Stimulated activated CD4-positive, alpha-beta T cell treated with anti-CD3 and anti-CD28 coated beads, Interleukin-15, amount 100 ng/mL, for 48 hours (primary cell): ENCODE measurements around the gene PTPRE.
"Not testable (repeated sequence)": the region's sequence is repeated elsewhere in the genome, so short reads cannot be mapped to it uniquely, and the experiment has no call there.

Experiments used
- DNase-seq, 2 donors: peaks; one replicate each; pipeline ENCODE4 v3.0.0-alpha.2; 2020; ENCODE audit warnings: low read depth in 2 of 2

The PTPRE gene

GRCh38 chr10:128072941-128073645 lies 166.2 kb downstream of the PTPRE start:
- no peak for DNase-seq

- no peak for DNase-seq
Measured at GRCh38 chr10:128073890-128074289, 167.0 kb downstream of the PTPRE start.

- DNase-seq = no peak
Measured at GRCh38 chr10:128074589-128074988, 167.7 kb downstream of the PTPRE start.

GRCh38 chr10:128077155-128077875 lies 170.4 kb downstream of the PTPRE start:
- no peak for DNase-seq

GRCh38 chr10:128078136-128078969 lies 171.4 kb downstream of the PTPRE start:
- DNase-seq = no peak

- no peak for DNase-seq
Measured at GRCh38 chr10:128080231-128080630, 173.3 kb downstream of the PTPRE start.

GRCh38 chr10:128080641-128081040 lies 173.7 kb downstream of the PTPRE start:
- no peak for DNase-seq

- no peak for DNase-seq
Measured at GRCh38 chr10:128081222-128081621, 174.3 kb downstream of the PTPRE start.

GRCh38 chr10:128081720-128082119 lies 174.8 kb downstream of the PTPRE start:
- DNase-seq = no peak

GRCh38 chr10:128083191-128083895 lies 176.4 kb downstream of the PTPRE start:
- no peak for DNase-seq

- no peak for DNase-seq
Measured at GRCh38 chr10:128084364-128084763, 177.5 kb downstream of the PTPRE start.

GRCh38 chr10:128084991-128085390 lies 178.1 kb downstream of the PTPRE start:
- no peak for DNase-seq

GRCh38 chr10:128086003-128086863 lies 179.3 kb downstream of the PTPRE start:
- DNase-seq = no peak

- DNase-seq = no peak
Measured at GRCh38 chr10:128087146-128087883, 180.4 kb downstream of the PTPRE start.

- no peak for DNase-seq
Measured at GRCh38 chr10:128087884-128088709, 181.2 kb downstream of the PTPRE start.

GRCh38 chr10:128091636-128092210 lies 184.8 kb downstream of the PTPRE start:
- DNase-seq = no peak

GRCh38 chr10:128092454-128092853 lies 185.6 kb downstream of the PTPRE start:
- no peak for DNase-seq

GRCh38 chr10:128094596-128094995 lies 187.7 kb downstream of the PTPRE start:
- DNase-seq = not testable (repeated sequence)
